ENCODE data around the gene SLC7A1. TPM values are rescaled to one million over a fixed set of nuclear protein-coding genes. Genes with fewer than 3 reads are reported as not detected.

Gene SLC7A1
- total RNA-seq, 4 donors from 2014 or later: 87.5 to 127 (median 93.9) TPM

- no peaks in the 10 kb centered on the region for H3K27me3 ChIP-seq
- intact Hi-C loops (cut with DNase I): no loop called here
- H3K27ac ChIP-seq: peak overlapping the region in 1 of 4 donors; percentile 13
- 60 to 77% methylated on average over 11 to 16 of the region's 17 CpGs for WGBS, 2 donors
- H3K4me1 ChIP-seq: peaks cover 0 to 35% (median 3%) of the 10 kb centered on the region in 3 donors
- H3K4me3 ChIP-seq: no peak overlapping the region
- H3K9me3 ChIP-seq: no peaks in the 10 kb centered on the region
- no peak for DNase-seq
- TF ChIP-seq CTCF (IDR thresholded peaks at IDR 0.05) (no peak), POLR2A (IDR thresholded peaks at IDR 0.05) (no peak)
- H3K36me3 ChIP-seq: peaks cover 13 to 93% (median 19%) of the 10 kb centered on the region in 3 donors
Observed at GRCh38 chr13:29532821-29533220, 62.7 kb downstream of the SLC7A1 start.

- peaks cover 18 to 95% (median 19%) of the 10 kb centered on the region in 3 donors for H3K36me3 ChIP-seq
- peaks cover 0 to 28% (median 3%) of the 10 kb centered on the region in 3 donors for H3K4me1 ChIP-seq
- TF ChIP-seq CTCF (IDR thresholded peaks at IDR 0.05) (no peak), POLR2A (IDR thresholded peaks at IDR 0.05) (no peak)
- WGBS, 2 donors: 58 to 79% methylated on average over 5 of the region's 5 CpGs
- DNase-seq: no peak
- no peaks in the 10 kb centered on the region for H3K9me3 ChIP-seq
- intact Hi-C loops (cut with DNase I): no loop called here
- H3K27ac ChIP-seq: peak overlapping the region in 2 of 4 donors; percentile 13 to 30
- H3K4me3 ChIP-seq: no peak overlapping the region
- H3K27me3 ChIP-seq: no peaks in the 10 kb centered on the region
Observed at GRCh38 chr13:29532116-29532515, 63.4 kb downstream of the SLC7A1 start.

- intact Hi-C loops (cut with DNase I): no loop called here
Observed at GRCh38 chr13:29530901-29531300, 64.6 kb downstream of the SLC7A1 start.

GRCh38 chr13:29529754-29530153 is 65.7 kb downstream of the SLC7A1 start:
- Histone ChIP-seq H3K27me3 (no peaks in the 10 kb centered on the region), H3K36me3 (peaks cover 16 to 100% (median 18%) of the 10 kb centered on the region in 3 donors), H3K4me3 (no peak overlapping the region), H3K4me1 (peaks cover 0 to 16% (median 3%) of the 10 kb centered on the region in 3 donors), H3K27ac (no peak overlapping the region), H3K9me3 (no peaks in the 10 kb centered on the region)
- 89 to 90% methylated on average over 5 of the region's 5 CpGs for WGBS, 2 donors
- no peak for TF ChIP-seq POLR2A (IDR thresholded peaks at IDR 0.05)
- TF ChIP-seq CTCF (IDR thresholded peaks at IDR 0.05): no peak
- no peak for DNase-seq
- intact Hi-C loops (cut with DNase I): no loop called here

More at GRCh38 chr13:29530901-29531300, 64.6 kb downstream of the SLC7A1 start:
- H3K9me3 ChIP-seq: no peaks in the 10 kb centered on the region
- no peak overlapping the region for H3K27ac ChIP-seq
- 55 to 59% methylated on average over 3 of the region's 5 CpGs for WGBS, 2 donors
- H3K4me3 ChIP-seq: no peak overlapping the region
- no peak for DNase-seq
- no peaks in the 10 kb centered on the region for H3K27me3 ChIP-seq
- H3K36me3 ChIP-seq: peaks cover 17 to 100% (median 18%) of the 10 kb centered on the region in 3 donors
- no peak for TF ChIP-seq CTCF (IDR thresholded peaks at IDR 0.05)
- TF ChIP-seq POLR2A (IDR thresholded peaks at IDR 0.05): no peak
- peaks cover 0 to 17% (median 3%) of the 10 kb centered on the region in 3 donors for H3K4me1 ChIP-seq

- no peaks in the 10 kb centered on the region for H3K27me3 ChIP-seq
- H3K4me3 ChIP-seq: no peak overlapping the region
- H3K36me3 ChIP-seq: peaks cover 14 to 100% (median 34%) of the 10 kb centered on the region in 3 donors
- peaks cover 0 to 4% (median 0%) of the 10 kb centered on the region in 3 donors for H3K4me1 ChIP-seq
- intact Hi-C loops (cut with DNase I): no loop called here
- no peaks in the 10 kb centered on the region for H3K9me3 ChIP-seq
- no peak for TF ChIP-seq POLR2A (IDR thresholded peaks at IDR 0.05)
- TF ChIP-seq CTCF (IDR thresholded peaks at IDR 0.05): no peak
- no peak for DNase-seq
- 88 to 93% methylated on average over 4 to 5 of the region's 5 CpGs for whole genome bisulfite sequencing, 2 donors
- no peak overlapping the region for H3K27ac ChIP-seq
Observed at GRCh38 chr13:29527916-29528315, 67.6 kb downstream of the SLC7A1 start.
